GM19324 (cell line): ENCODE results near the gene NAPA.

ENCODE experiments used
- ATAC-seq: cut with Tn5 transposase; IDR thresholded peaks from one replicate; pipeline ENCODE4 v1.9.1; 2021; ENCODE audit warnings: mild to moderate bottlenecking, moderate library complexity; ENCODE audit not compliant: unreplicated experiment, low FRiP score

NAPA gene

DNA sequence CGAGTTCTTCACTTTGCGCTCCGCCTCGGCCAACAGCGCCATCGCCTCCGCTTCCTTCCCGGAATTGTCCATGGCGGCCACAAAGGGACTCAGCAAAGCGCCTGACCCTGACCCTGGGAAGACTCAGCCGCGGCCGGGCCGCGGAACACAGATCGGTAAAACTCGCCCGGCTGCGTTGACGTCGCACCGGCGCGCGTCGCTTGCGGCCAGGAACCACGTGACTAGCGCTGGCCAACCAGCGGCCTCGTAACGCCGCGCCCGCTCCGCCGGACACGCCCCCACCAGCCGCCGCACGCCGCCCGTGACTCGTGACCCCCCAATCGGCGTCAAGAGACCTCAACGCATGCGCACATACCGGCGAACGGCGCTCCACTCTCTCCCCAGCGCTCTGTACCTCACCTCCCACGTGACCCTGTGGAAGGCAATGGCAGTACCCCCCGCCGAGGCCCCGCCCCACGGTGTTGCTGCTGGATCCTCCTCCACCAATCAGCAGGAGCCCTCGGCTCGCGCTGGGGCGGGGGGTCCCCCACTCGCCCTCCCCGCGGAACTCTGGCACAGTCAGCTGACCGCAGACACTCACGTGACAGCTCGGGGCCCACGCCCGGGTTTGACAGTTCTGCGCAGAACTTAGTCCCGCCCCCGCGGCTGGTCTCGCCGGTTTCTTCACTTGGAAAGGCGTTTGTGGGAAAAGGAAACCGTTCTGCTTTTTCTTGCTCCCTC, at the start of gene NAPA:
NAPA (minus strand) TSS at position 195 of the 720 bp plus-strand sequence; CDS start at position 72, 123 bp downstream.
- peak; percentile 86 for ATAC-seq

GRCh38 chr19:47564081-47564480, 49.2 kb upstream of the NAPA start:
- no peak for ATAC-seq

GRCh38 chr19:47561440-47562057, 46.7 kb upstream of the NAPA start:
- no peak for ATAC-seq

DNA sequence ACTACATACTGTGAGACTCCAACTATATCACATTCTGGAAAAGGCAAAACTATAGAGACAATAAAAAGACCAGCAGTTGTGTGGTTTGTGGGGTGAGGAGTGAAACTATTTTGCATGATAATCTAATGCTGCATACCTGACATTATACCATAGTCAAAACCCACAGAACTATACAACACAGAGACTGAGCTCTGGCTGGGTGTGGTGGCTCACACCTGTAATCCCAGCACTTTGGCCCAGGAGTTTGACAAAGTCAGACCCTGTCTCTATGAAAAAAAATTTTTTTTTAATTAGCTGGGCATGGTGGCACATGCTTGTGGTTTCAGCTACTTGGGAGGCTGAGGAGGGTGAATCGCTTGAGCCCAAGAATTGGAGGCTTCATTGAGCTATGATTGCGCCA, 46.1 kb upstream of the NAPA start:
- no peak for ATAC-seq

- no peak for ATAC-seq
Observed at GRCh38 chr19:47550129-47550528, 35.3 kb upstream of the NAPA start.

GRCh38 chr19:47549261-47549862, 34.5 kb upstream of the NAPA start:
- ATAC-seq: no peak

DNA sequence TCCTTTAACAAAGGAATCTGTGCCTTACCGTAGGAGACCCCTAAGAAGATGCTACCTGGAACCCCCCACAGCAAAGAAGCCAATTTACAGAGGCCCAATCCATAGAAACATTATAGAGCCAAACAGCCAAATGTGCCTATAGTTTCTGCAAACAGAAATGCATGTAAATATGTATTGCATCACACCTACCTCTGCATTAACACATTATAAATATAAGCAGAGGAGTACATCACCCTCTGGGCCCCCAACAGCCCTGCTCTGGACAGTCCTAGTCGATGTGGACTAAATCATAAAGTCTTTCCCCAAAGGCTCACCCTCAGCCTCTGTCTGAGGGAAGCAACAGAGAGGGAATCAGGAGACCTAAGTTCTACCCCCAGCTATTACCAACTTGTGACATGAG, 32.3 kb upstream of the NAPA start:
- ATAC-seq: no peak

DNA sequence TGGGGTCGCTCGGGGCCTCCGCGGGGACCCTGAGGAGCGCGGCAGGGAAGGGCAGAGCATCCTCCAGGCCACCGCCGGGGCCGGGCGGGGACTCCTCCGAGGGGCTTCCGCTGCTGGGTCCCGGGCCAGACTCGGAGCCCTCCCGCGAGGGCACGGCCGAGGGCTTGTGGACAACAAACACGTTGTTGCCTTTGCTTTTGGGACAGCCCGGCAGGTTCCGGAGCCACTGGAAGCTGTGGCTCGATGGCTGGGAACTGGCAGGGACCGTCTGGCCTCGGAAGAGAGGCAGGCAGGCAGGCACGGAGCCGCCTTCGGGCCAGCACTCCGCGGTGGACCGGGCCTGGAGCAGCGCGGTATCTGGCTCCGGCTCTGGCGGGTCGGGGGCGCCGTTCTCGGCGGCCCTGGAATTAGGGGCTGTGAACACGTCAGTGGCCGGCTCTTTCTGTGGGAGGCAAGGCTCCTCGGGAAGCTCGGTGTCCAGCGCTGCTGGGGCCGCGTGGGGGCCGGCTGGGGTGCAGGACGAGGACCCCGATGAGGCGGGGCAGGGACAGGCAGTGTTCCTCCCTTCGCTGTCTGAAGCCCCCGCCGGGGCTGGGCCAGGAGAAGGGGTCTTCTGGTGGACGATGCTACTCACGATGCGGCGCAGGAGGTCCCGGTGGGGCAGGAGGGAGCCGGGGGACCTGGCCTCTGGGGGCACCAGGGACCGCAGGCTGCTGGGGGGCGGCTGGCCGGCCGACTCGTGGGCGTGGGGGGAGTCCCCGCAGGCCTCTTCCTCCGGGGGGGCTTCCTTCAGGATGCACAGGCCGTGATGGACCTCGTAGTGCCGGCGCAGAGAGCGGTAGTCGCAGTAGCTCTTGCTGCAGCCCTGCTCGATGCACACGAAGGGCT, 30.4 kb upstream of the NAPA start:
- ATAC-seq: no peak

- ATAC-seq: no peak
Observed at GRCh38 chr19:47544476-47544875, 29.6 kb upstream of the NAPA start.

DNA sequence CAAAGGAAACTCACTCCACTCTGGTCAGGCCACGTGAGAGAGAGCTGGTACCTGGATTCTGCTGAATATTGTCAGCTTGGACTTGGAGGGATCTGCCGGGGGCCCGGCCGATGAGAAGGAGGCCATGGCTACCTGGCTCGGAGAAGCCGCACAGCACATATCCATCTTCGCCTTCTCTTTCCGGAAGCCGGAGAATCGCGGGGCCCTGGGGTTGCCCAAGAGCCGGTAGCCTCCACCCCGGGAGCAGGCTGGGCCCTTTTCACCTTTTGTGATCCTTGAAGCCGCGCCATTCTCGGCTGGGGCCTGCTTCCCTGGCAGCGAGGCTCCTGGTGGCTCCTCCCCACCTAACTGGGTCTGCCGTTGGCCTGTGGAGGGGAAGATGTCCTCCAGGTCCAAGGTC, 29.2 kb upstream of the NAPA start:
- ATAC-seq: no peak

DNA sequence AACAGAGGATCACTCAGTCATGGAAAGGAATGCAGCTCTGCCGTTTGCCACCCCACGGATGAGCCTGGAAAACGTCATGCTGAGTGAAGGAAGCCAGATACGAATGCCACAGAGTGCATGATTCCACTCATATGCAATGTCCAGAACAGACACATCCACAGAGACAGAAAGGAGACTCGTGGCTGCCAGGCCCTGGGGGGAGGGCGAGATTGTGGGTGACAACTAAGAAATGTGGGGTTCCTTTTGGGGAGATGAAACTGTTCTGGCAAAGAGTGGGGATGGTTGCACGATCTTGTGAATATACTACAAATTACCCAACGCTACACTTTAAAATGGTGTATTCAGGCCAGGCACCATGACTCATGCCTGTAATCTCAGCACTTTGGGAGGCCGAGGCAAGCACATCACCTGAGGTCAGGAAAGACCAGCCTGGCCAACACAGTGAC, 27.2 kb upstream of the NAPA start:
- ATAC-seq: no peak

GRCh38 chr19:47541518-47541917, 26.7 kb upstream of the NAPA start:
- no peak for ATAC-seq

- no peak for ATAC-seq
Observed at GRCh38 chr19:47540748-47541147, 25.9 kb upstream of the NAPA start.

DNA sequence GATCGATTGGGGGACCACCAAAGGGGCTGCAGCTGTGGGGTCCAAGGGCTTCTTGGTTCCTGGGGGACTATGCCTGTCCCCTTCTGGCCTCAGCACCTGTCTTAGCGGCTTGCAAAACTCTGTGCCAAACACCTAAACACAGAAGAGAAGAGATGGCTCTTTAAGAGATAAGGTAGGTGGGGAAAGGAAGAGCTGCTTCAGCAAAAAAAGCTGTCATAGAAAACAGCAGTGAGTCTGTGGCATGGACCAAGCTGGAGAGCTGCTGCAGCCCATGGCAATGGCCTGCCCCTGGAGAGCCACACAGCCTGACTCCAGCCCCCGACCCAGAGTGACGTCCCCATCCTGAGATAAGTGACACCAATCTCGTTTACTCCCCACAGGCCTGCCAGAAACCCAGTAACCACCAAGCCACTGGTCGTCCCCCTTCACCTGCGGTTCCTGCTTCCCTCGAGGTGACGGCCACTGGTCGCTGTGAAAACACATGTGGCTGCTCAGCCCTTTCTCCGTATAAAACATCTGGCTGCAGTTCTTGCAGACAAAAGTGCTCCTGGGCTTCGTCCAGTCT, 25.0 kb upstream of the NAPA start:
- ATAC-seq: no peak

GRCh38 chr19:47538812-47539211, 23.9 kb upstream of the NAPA start:
- ATAC-seq: no peak

DNA sequence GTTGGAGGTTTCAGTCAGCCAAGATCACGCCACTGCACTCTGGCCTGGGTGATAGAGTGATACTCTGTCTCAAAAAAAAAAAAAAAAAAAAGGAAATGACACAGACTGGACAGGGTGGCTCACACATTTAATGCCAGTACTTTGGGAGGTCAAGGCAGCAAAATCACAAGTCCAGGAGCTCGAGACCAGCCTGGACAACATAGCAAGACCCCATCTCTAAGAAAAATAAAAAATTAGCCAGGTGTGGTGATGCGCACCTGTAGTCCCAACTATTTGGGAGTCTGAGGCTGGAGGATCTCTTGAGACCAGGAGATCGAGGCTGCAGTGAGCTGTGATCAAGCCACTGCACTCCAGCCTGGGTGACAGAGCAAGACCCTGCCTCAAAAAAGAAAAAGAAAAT, 22.6 kb upstream of the NAPA start:
- no peak for ATAC-seq

DNA sequence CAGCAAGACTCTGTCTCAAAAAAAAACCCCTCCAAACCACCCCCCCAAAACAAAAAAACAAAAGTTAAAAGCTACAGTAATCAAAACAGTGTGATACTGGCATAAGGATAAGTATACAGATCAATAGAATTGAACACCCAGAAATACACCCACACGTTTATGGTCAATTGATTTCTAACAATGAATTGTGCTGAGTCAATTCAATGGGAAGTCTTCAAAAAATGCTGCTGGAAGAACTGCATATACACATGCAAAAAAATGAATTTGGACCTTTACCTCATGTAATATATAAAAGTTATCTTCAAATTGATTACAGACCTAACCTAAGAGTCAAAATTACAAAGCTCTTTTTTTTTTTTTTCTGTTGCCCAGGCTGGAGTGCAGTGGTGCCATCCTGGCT, 19.8 kb upstream of the NAPA start:
- no peak for ATAC-seq

DNA sequence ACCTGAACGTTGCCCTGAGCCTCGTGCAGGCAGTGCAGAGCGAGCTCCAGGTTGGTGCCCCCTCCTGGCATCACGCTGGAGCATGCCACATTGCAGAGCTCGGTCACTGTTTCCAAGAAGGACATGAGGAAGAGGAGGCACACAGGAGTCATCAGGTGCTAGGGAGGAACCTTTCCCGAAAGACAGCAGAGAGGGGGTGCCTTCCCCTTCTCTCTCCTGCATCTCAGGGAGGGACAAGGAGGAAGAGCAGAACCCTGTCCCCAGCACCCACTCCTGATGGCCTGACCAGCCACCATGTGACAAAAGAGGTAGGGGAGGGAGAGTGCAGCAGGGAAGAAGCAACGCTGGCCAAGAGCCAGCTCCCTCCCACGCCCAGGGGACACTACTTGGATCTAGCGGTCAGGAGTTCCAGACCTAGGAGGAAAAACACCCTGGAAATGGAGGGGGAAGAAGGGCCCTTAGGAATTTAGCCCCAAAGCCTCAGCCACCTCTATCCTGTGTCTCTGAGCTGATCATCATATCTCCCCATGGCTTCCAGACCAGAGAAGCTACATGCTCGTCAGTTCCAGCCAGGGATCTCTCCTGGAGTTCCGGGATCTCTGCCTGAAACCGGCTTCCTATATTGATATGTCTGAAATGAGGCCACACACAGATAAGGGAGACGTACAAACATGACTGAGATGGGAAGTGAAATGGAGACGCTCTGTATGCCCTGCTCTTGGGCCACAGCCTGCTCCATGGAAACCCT, 17.0 kb upstream of the NAPA start:
- no peak for ATAC-seq

DNA sequence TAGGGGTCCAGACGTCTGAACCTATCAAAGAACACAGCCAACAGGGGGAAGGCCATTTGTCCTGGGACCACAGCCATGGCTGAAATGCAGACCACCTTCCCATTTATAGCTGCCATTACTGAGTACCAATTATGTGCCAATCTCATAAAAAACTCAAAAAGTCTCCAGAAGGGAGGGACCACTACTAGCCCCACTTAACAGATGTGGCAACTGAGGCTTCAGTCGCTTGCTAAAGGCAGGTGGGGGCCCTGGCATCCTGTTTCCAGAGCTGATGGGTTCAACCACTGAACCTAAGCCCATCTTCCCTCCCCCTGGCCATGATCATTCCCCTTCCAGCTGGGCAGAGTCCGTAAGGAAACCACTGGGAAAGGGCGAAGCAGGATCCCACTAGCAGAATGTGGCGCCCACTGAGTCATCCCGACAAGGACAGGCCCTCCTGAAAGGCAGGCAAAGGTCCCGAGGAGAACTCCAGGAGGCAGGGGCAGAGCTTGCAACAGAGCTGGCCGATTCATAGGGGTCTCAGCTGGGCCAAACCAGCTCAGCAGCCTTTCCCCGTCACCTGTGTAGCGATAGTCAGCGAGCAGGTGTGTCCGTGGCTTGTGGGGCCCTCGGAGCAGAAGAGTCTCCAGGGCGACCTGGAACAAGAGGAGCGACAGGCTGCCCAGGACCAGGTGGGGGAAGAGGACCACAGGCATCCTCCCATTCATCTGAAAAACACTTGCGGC, 14.3 kb upstream of the NAPA start:
- ATAC-seq: no peak
